WI38 (cell line): ENCODE measurements around the gene CIPC.

Experiments
- H3K4me3 ChIP-seq: 2 replicates; pipeline ENCODE4 v1.5.1; 2011; ENCODE audit warnings: low read depth, mild to moderate bottlenecking, control low read depth, low read length
- TF ChIP-seq, protein P1 (sequence below): IDR thresholded peaks from 2 replicates; pipeline ENCODE4 v1.5.1; 2012; ENCODE audit warnings: low read depth, mild to moderate bottlenecking, control low read depth, low read length

CIPC gene

DNA sequence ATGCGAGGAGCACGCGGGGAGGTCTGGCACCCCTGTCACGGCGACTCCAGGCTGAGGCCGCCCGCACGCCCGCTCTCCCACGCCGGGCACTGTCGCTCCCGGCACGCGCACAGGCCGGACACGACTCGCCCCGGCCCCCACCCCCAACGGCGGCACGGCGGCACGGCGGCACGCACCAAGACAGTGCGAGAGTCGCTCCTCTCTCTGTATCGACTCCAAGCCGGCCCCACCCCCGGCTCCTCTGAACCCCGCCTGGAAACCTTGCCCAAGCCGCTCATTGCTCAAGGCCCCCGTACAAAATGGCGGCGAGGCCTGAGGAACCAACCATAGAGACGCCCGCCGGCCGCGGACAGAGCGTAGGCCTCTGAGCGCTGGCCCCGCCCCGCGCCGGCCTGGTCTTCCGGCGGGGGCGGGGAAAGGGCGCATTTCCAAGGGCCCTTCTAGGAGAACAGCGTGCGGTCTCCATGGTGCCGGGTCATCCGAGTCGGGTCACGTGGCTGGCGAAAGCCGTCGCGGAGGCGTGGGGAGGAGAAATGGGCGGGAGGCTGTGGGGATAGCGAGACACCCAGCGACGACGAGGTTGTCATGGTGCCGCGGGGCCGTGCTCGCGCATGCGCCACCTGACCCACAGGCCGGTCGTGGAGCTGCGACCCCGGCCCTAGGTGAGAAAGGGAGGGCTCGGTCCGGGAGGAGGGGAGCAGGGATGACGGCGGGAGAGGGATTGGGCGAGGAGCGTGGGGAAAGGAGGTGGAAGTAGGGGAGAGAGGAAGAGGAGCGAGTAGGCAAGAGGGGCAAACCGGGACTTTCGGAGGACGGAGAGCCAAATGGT lies at the start of gene CIPC:
Gene CIPC (plus strand): TSS at position 559 of the 829 bp plus-strand sequence. CDS start 7,451 bp downstream, outside the sequence.
- H3K4me3 ChIP-seq: peak within 1 kb of the TSS; percentile 81

DNA sequence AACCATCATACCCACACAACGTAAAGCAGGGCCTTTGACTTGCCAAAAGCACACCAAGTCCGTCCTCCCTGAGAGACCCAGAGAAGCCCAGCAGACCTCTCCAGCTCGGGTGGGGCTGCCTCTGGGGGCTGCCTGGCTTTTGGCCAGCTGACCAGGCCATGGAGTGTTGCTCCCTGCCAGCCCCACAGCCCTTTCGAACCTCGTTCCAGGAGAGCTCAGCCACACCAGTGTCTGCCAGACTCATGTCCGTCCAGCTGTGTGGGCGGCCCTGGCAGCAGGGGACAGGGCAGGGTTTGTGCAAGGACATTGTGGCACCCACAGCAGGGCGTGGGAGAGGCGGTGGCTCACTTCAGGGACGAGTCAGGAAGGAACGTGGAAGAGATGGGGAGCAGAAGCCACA lies 46.9 kb upstream of the CIPC start:
- H3K4me3 ChIP-seq: no peak overlapping the region
- TF ChIP-seq, protein P1, sequence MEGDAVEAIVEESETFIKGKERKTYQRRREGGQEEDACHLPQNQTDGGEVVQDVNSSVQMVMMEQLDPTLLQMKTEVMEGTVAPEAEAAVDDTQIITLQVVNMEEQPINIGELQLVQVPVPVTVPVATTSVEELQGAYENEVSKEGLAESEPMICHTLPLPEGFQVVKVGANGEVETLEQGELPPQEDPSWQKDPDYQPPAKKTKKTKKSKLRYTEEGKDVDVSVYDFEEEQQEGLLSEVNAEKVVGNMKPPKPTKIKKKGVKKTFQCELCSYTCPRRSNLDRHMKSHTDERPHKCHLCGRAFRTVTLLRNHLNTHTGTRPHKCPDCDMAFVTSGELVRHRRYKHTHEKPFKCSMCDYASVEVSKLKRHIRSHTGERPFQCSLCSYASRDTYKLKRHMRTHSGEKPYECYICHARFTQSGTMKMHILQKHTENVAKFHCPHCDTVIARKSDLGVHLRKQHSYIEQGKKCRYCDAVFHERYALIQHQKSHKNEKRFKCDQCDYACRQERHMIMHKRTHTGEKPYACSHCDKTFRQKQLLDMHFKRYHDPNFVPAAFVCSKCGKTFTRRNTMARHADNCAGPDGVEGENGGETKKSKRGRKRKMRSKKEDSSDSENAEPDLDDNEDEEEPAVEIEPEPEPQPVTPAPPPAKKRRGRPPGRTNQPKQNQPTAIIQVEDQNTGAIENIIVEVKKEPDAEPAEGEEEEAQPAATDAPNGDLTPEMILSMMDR: no peak

More for the DNA sequence above, at the start of gene CIPC:
- TF ChIP-seq, protein P1: no peak

- TF ChIP-seq, protein P1: no peak
Observed at GRCh38 chr14:77052281-77053044, 45.6 kb upstream of the CIPC start.

DNA sequence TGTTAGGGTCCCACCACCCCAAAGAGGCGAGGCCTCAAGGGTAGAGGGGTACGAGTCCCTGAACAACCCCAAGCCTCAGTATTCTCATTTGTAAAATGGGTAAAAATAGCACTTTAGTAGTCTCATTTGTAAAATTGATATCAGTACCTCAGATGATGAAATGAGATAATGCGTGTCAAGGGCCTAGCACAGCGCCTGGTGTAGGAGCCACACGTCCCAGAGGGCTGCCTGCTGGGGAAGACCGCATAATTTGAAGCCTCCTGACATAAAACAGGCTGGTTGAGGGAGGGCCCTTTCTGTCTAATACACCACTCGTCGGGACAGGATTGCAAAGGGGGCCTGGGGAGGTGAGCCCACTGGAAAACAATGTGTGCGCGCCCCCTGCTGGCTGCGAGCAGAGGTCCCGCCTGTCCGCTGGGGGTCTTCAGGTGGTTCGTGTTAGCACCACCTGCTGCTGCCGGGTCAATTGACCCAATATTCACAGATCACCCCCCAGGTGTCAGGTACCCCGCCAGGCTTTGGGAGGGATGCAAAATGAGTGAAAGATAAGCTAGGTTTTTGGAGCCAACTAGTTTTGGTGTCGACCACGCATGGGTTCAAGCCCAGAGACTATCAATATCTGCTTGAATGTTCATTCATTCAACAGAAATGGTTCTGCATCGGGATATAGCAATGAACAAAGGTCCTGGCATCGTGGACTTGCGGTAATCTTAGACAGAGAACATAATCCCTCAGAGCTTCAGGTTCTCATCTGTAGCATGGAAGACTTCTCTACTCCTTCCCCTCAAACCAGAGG lies 44.8 kb upstream of the CIPC start:
- no peak overlapping the region for H3K4me3 ChIP-seq
- TF ChIP-seq, protein P1: peak; percentile 78

More at GRCh38 chr14:77052281-77053044, 45.6 kb upstream of the CIPC start:
- no peak overlapping the region for H3K4me3 ChIP-seq

DNA sequence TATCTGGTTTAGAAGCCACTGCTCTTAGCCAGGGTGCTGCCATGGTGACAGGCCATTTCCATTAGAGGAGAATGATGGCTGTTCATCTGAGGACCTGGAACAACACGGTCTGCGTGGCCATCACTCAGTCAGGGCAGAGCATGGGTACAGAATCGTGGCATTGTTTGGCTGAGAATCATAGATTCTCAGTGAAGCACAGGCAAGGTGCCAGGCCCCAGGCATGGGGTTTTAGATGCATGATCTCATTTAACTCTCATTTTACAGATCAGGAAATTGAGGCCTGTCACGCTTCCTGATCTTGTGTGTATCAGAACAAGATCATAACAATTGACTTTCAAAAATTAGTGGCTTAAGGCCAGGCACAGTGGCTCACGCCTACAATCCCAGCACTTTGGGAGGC lies 42.8 kb upstream of the CIPC start:
- TF ChIP-seq, protein P1: no peak

GRCh38 chr14:77055981-77056380 lies 42.1 kb upstream of the CIPC start:
- no peak overlapping the region for H3K4me3 ChIP-seq
- TF ChIP-seq, protein P1: no peak

More for the DNA sequence above, 42.8 kb upstream of the CIPC start:
- H3K4me3 ChIP-seq: no peak overlapping the region
